B cell (primary cell): ENCODE measurements around the gene CDK12. TPM values are rescaled to one million over a fixed set of nuclear protein-coding genes. Genes with fewer than 3 reads are reported as not detected.
"Not testable (repeated sequence)": the region's sequence is repeated elsewhere in the genome, so short reads cannot be mapped to it uniquely, and the experiment has no call there.

ENCODE experiments used
- ATAC-seq: fragments of 200-7000 bp; cut with Tn5 transposase; one replicate; pipeline ENCODE4 v1.10.0; 2021; ENCODE audit warnings: low read depth, mild to moderate bottlenecking, moderate number of reproducible peaks, moderate library complexity
- CTCF ChIA-PET: fragments of 350-600 bp; sonication (Branson Sonifier 250); formaldehyde crosslinking; loops from one replicate; lab custom pipeline; 2021; ENCODE audit warnings: antibody characterized with exemption, inconsistent platforms; lab: Charles Lee
- POLR2A ChIA-PET: fragments of 350-600 bp; sonication (Branson Sonifier 250); formaldehyde crosslinking; loops from one replicate; lab custom pipeline; 2021; ENCODE audit warnings: antibody characterized with exemption; lab: Charles Lee
- DNase-seq: peaks from one replicate; pipeline ENCODE4 v3.0.0; 2013
- H2AFZ ChIP-seq: 2 replicates; pipeline ENCODE4 v1.6.1; 2012; ENCODE audit warnings: mild to moderate bottlenecking, low read depth, low read length; ENCODE audit not compliant: insufficient read depth, poor library complexity, severe bottlenecking
- H3K27ac ChIP-seq, 2 donors: 1 replicate in 1 of 2; 2 replicates in 1 of 2; pipeline ENCODE4 v1.5.1; 2012 to 2013; ENCODE audit warnings: low read length in 2 of 2, mild to moderate bottlenecking in 2 of 2, moderate library complexity in 1 of 2
- H3K27me3 ChIP-seq, 4 experiments: fragments of 200-600 bp in 1 of 4; sonication (generic) in 1 of 4; replicated peaks in 1 of 4; 1 replicate in 2 of 4; 2 replicates in 2 of 4; pipeline versions ENCODE4 v1.6.1 to v1.7.0; 2013 to 2016; ENCODE audit warnings: low read length in 3 of 4, mild to moderate bottlenecking in 2 of 4, mixed read lengths in 1 of 4, moderate library complexity in 1 of 4; ENCODE audit not compliant: insufficient read depth in 4 of 4, control insufficient read depth in 3 of 4; ENCODE audit errors: control extremely low read depth in 1 of 4
- H3K36me3 ChIP-seq, 2 experiments: replicated peaks in 1 of 2; 1 replicate in 1 of 2; 2 replicates in 1 of 2; pipeline versions ENCODE4 v1.6.1 to v1.7.1; 2013; ENCODE audit warnings: low read length in 1 of 2; ENCODE audit not compliant: insufficient read depth in 2 of 2, control insufficient read depth in 1 of 2; ENCODE audit errors: control extremely low read depth in 1 of 2, extremely low read depth in 1 of 2
- H3K4me1 ChIP-seq, 2 donors: fragments of 200-600 bp in 1 of 2; sonication (generic) in 1 of 2; 1 replicate in 1 of 2; 2 replicates in 1 of 2; pipeline versions ENCODE4 v1.5.1 to v1.6.1; 2013 to 2017; ENCODE audit warnings: low read length in 2 of 2; ENCODE audit not compliant: control insufficient read depth in 2 of 2, insufficient read depth in 2 of 2
- H3K4me2 ChIP-seq: replicated peaks from 2 replicates; pipeline ENCODE3; 2012; ENCODE audit warnings: mild to moderate bottlenecking, low read depth, low read length; ENCODE audit not compliant: poor library complexity, severe bottlenecking
- H3K4me3 ChIP-seq, 5 experiments: fragments of 200-600 bp in 1 of 5; sonication (generic) in 1 of 5; 1 replicate in 3 of 5; 2 replicates in 2 of 5; pipeline versions ENCODE4 v1.5.1 to v1.7.0; 2011 to 2016; ENCODE audit warnings: low read length in 4 of 5, mild to moderate bottlenecking in 4 of 5, low read depth in 2 of 5, control low read depth in 1 of 5, moderate library complexity in 1 of 5; ENCODE audit not compliant: insufficient read depth in 1 of 5; ENCODE audit errors: control extremely low read depth in 1 of 5, extremely low read depth in 1 of 5
- H3K79me2 ChIP-seq: fragments of 200-600 bp; sonication (generic); one replicate; pipeline ENCODE4 v1.6.0; 2016; ENCODE audit warnings: low read length; ENCODE audit not compliant: control insufficient read depth, insufficient read depth
- H3K9ac ChIP-seq: fragments of 200-600 bp; sonication (generic); 2 replicates; pipeline ENCODE4 v1.6.1; 2017; ENCODE audit warnings: mild to moderate bottlenecking, low read length, moderate library complexity
- H3K9me3 ChIP-seq, 3 donors: one replicate each; pipeline versions ENCODE4 v1.6.1 to v1.7.1; 2013; ENCODE audit warnings: low read length in 2 of 3; ENCODE audit not compliant: control insufficient read depth in 2 of 3, insufficient read depth in 1 of 3; ENCODE audit errors: control extremely low read depth in 1 of 3
- H4K20me1 ChIP-seq: 2 replicates; pipeline ENCODE4 v1.6.0; 2012; ENCODE audit warnings: mild to moderate bottlenecking, low read length; ENCODE audit not compliant: insufficient read depth, control insufficient read depth, poor library complexity, severe bottlenecking
- H3K27ac Mint-ChIP-seq: one replicate; pipeline ENCODE4 v1.8.0; 2021; ENCODE audit warnings: mixed read lengths
- H3K27me3 Mint-ChIP-seq: one replicate; pipeline ENCODE4 v1.8.0; 2021; ENCODE audit warnings: mixed read lengths
- H3K4me1 Mint-ChIP-seq: one replicate; pipeline ENCODE4 v1.8.0; 2021; ENCODE audit warnings: mixed read lengths
- H3K4me3 Mint-ChIP-seq: one replicate; pipeline ENCODE4 v1.8.0; 2021; ENCODE audit warnings: mixed read lengths
- H3K9me3 Mint-ChIP-seq: one replicate; pipeline ENCODE4 v1.8.0; 2022; ENCODE audit warnings: mixed read lengths; ENCODE audit not compliant: insufficient read depth
- EZH2 ChIP-seq: IDR thresholded peaks from 2 replicates; pipeline ENCODE4 v1.6.1; 2012; ENCODE audit warnings: borderline replicate concordance, low read depth, mild to moderate bottlenecking, moderate library complexity, low read length; ENCODE audit not compliant: insufficient read depth, poor library complexity, severe bottlenecking
- WGBS: methylation state at CpG from one replicate; pipeline ENCODE4 v1.1.5; 2013; ENCODE audit warnings: missing lambda C conversion rate; ENCODE audit not compliant: insufficient coverage; 5-methylcytosine and 5-hydroxymethylcytosine counted together
- intact Hi-C: fragments of 100-400 bp; cut with micrococcal nuclease; formaldehyde crosslinking; loops from one replicate; pipeline ENCODE4 v1.10.0; 2022
- polyA plus RNA-seq: library from polyadenylated mRNA; depleted of rRNA; stranded (reverse); fragments of >200 nt; gene quantifications from 2 replicates; pipeline ENCODE4 v1.2.3, GENCODE V29; 2012
- total RNA-seq, 2 donors: library from RNA; stranded (reverse); fragments of 120-200 nt in 1 of 2; gene quantifications; 1 replicate in 1 of 2; 2 replicates in 1 of 2; pipeline versions ENCODE4 v1.2.3 to v1.2.4, GENCODE V29; 2013 to 2022
- TF ChIP-seq, protein P1 (sequence below): fragments of 200-600 bp; IDR thresholded peaks from one replicate; pipeline ENCODE4 v1.8.0; 2022; ENCODE audit warnings: antibody characterized with exemption, mild to moderate bottlenecking

The CDK12 gene
- total and polyA plus RNA-seq, 2 donors (not counting 1 experiment from before 2014, with no cell fraction given) = 29.8 to 117 TPM

DNA sequence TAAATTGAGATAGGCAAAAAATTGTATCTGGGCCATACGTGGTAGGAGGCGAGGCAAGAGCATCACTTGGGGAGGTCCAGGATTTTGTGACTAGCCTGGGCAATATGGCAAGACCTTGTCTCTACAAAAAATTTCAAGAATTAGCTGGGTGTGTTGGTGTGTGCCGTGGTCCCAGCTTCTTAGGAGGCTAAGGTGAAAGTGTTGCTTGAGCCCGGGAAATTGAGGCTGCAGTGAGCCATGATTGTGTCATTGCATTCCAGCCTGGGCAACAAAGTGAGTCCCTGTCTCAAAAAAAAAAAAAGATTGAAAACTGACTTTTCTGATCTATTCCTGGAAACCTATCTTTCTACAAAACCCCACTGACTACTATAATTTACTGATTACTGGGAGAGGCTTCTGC, 26.7 kb downstream of the CDK12 start:
- Histone ChIP-seq H3K27me3 (no peaks in the 10 kb centered on the region), H3K9ac (no peak overlapping the region), H3K9me3 (no peaks in the 10 kb centered on the region), H3K4me2 (no peak overlapping the region), H3K36me3 (peaks cover 7 to 28% of the 10 kb centered on the region in 2 experiments), H3K4me1 (peaks cover 3% of the 10 kb centered on the region in 2 donors), H3K4me3 (no peak overlapping the region), H4K20me1 (no peaks in the 10 kb centered on the region), H3K79me2 (peaks cover 63% of the 10 kb centered on the region), H2AFZ (no peak overlapping the region), H3K27ac (no peak overlapping the region)
- ATAC-seq (no peak), DNase-seq (no peak)
- 100% methylated on average over 2 of the region's 4 CpGs for WGBS
- Mint-ChIP-seq H3K4me3 (no peak overlapping the region), H3K27me3 (no peaks in the 10 kb centered on the region), H3K9me3 (no peaks in the 10 kb centered on the region), H3K4me1 (peaks cover 13% of the 10 kb centered on the region), H3K27ac (no peak overlapping the region)
- POLR2A ChIA-PET = no interaction called here
- intact Hi-C loops = no loop called here
- TF ChIP-seq, protein P1, sequence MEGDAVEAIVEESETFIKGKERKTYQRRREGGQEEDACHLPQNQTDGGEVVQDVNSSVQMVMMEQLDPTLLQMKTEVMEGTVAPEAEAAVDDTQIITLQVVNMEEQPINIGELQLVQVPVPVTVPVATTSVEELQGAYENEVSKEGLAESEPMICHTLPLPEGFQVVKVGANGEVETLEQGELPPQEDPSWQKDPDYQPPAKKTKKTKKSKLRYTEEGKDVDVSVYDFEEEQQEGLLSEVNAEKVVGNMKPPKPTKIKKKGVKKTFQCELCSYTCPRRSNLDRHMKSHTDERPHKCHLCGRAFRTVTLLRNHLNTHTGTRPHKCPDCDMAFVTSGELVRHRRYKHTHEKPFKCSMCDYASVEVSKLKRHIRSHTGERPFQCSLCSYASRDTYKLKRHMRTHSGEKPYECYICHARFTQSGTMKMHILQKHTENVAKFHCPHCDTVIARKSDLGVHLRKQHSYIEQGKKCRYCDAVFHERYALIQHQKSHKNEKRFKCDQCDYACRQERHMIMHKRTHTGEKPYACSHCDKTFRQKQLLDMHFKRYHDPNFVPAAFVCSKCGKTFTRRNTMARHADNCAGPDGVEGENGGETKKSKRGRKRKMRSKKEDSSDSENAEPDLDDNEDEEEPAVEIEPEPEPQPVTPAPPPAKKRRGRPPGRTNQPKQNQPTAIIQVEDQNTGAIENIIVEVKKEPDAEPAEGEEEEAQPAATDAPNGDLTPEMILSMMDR = no peak
- TF ChIP-seq EZH2 = no peak
- CTCF ChIA-PET = interaction anchor here (1.1 kb wide), 1 partner anchor 281 kb away, joined by 3 read pairs; no protein-coding TSS in a partner anchor

- H3K9me3 ChIP-seq, H3K27ac ChIP-seq, H3K27me3 Mint-ChIP-seq, H4K20me1 ChIP-seq, H3K27me3 ChIP-seq, POLR2A ChIA-PET, H3K4me2 ChIP-seq, H3K4me1 ChIP-seq, H3K9me3 Mint-ChIP-seq, DNase-seq, H3K4me1 Mint-ChIP-seq, H3K4me3 ChIP-seq, H3K4me3 Mint-ChIP-seq, H3K27ac Mint-ChIP-seq, H3K9ac ChIP-seq, intact Hi-C loops, H2AFZ ChIP-seq, ATAC-seq: not testable (repeated sequence)
- Histone ChIP-seq H3K79me2 (peaks cover 13% of the 10 kb centered on the region), H3K36me3 (peaks cover 10 to 66% of the 10 kb centered on the region in 2 experiments)
- CTCF ChIA-PET = interaction anchor here (0.9 to 1.0 kb wide), 2 partner anchors 55 to 290 kb away, joined by 3 to 4 read pairs; no protein-coding TSS in a partner anchor
- 97% methylated on average over 12 of the region's 12 CpGs for WGBS
Measured at GRCh38 chr17:39496921-39497320, 35.6 kb downstream of the CDK12 start.
